Choroid plexus epithelial cell (primary cell): ENCODE results near the gene XYLT2.

ENCODE experiments used
- DNase-seq: peaks from one replicate; pipeline ENCODE4 v3.0.0-alpha.2; 2010; ENCODE audit warnings: low read depth
- H3K4me3 ChIP-seq: 2 replicates; pipeline ENCODE4 v1.5.1; 2011; ENCODE audit warnings: low read depth, mild to moderate bottlenecking, control low read depth, low read length, moderate library complexity
- CTCF ChIP-seq: conservative IDR thresholded peaks from 2 replicates; pipeline ENCODE4 v1.5.1; 2011; ENCODE audit warnings: low read depth, mild to moderate bottlenecking, control low read depth, inconsistent platforms, low read length, moderate library complexity

XYLT2 gene

DNA sequence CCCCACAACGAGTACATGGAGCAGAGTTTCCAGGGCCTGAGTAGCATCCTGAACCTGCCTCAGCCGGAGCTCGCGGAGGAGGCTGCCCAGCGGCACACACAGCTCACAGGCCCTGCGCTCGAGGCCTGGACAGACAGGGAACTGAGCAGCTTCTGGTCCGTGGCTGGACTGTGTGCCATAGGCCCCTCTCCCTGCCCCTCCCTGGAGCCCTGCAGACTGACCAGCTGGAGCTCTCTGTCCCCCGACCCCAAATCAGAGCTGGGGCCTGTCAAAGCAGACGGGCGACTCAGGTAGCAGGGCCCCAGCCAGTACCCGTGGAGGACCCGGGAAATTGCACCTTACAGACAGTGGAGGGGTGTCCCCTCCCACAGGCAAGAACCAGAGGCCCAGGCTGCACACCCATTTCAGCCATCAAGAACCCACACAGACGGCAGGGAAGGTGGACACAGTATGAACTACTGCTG lies 14.1 kb downstream of the XYLT2 start:
- no peak overlapping the region for H3K4me3 ChIP-seq
- TF ChIP-seq CTCF, result no peak
- no peak for DNase-seq

DNA sequence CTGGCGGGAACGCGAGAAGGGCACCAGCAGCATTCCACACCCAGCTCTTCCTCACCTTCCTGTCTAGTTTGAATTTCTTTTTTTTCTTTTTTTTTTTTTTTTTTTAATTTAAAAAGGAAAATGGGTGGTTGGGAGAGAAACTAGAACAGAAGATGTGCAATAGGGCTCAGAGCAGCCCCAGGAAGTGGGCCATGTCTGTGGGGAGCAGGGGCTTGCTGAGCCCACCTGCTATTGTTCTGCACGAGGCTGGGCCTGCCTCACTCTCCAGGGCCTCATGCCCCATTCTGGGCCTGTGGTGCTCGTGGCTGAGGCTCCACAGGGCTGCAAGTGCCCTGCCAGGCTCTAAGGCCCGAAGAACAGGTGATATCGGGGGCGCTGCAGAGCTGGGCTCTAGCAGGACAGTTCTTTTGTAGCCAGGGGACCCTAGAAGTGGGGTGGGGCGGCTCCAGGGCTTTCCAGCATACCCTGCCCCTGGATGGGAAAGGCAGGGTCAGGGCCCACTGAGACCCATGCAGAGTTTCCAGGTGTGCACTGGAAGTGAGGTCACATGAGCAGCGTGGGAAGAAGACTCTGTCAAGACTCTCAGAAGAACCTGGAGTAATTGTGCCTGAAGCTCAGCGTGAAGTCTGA lies 14.7 kb downstream of the XYLT2 start:
- H3K4me3 ChIP-seq, result no peak overlapping the region
- TF ChIP-seq CTCF, result no peak
- no peak for DNase-seq

DNA sequence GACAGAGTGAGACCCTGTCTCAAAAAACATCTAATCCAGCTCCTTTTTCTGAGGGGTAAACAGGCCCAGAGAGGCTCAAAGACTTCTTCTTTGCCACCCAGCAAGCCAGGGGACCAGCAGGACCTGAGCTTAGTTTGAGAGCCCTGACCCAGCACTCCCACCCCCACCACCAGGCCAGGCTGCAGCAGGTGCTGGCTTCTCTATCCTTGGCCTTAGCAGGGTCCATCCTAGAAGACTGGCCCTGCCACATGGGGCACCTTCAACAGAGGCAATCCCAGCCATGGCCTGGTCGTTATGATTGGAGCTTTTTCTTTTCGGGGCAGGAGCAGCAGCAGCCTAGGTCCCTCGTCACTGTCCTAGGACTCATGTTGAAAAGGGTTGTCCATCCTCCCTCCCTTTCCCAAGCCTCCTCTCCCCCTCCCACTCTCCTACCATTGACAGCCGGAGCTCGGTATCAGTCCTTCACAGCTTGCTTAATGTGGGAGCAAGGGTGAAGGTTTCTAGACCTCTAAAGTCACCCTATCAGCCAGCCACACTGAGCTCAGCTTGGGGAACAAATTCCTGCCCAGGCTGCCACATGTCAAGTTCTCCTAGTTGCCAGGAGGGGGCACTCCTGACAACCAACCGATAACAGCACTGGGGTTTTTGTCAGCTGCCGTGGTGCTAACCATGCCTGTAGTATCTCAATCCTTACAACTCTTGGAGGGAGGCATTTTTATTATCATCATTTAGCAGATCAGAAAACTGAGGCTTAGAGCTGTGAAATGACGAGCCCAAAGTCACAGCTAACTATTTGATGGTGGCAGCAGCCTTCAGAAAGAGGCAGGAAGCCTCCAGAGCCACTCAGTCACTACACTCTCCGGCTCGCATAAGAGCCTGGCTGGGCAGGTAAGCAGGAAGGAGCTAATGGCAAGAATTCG lies 15.9 kb downstream of the XYLT2 start:
- peak; percentile 83 for TF ChIP-seq CTCF
- peak; percentile 89 for DNase-seq
- no peak overlapping the region for H3K4me3 ChIP-seq

- no peak for DNase-seq
- TF ChIP-seq CTCF, result no peak
- no peak overlapping the region for H3K4me3 ChIP-seq
These were observed 16.7 kb downstream of the XYLT2 start for GRCh38 chr17:50362661-50363060.

DNA sequence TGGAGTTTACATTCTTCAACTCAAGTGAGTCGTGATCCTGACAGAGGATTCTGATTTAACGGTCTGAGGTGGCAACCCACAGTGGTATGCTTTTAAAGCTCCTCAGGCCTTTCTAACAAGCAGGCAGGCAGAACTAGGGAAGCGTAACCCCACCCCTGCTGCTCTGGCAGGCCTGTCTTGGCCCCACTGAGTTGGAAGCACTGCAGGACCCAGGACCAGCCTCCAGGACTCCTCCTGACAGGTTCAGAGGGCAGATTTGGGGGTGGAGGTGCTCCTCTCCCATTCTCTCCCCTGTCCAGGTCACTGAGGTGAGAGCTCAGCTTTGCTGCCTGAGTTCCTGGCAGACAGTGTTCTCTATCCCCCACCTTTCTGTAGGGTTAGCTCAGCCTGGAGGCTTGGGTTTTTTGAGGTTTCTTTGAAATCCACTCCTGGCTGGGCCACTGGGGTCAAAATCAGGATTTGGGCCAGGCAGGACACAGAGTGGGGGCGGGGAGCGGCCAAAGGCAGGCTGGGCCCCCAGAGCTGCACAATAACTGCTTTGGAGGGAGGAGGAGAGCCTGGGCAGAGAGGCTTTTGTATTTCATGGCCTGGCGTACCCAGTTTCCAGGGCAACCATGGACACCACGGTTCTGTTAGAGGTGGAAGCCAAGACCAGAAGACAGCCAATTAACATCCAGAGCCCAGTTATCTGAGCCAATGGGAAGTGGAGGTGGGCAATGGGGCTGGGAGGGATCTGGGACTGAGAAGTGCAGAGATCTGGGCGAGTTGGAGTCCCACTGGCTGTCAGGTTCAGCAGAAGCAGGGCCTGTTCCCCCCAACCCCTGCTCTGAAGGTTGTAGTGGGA lies 17.5 kb downstream of the XYLT2 start:
- no peak for TF ChIP-seq CTCF
- peak; percentile 81 for DNase-seq
- no peak overlapping the region for H3K4me3 ChIP-seq

- no peak overlapping the region for H3K4me3 ChIP-seq
- no peak for TF ChIP-seq CTCF
- DNase-seq, result no peak
These were observed 18.1 kb downstream of the XYLT2 start for GRCh38 chr17:50364061-50364458.
